Tibial artery (tissue), 4 donors: Measurements from ENCODE around the gene LATS1.

Experiments
- DNase-seq, 2 donors: peaks; one replicate each; pipeline ENCODE4 v3.0.0-alpha.2; 2019
- H3K27ac ChIP-seq, 2 donors: fragments of 200-600 bp; sonication (generic) in 1 of 2; 1 replicate in 1 of 2; 2 replicates in 1 of 2; pipeline ENCODE4 v1.5.1; 2018 to 2019; ENCODE audit warnings: mild to moderate bottlenecking in 1 of 2
- H3K27me3 ChIP-seq, 2 donors: fragments of 200-600 bp; sonication (generic) in 1 of 2; one replicate each; pipeline versions ENCODE4 v1.5.1 to v1.6.0; 2016 to 2019
- H3K36me3 ChIP-seq, 3 donors: fragments of 200-600 bp; sonication (generic) in 2 of 3; one replicate each; pipeline ENCODE4 v1.5.1; 2016 to 2019; ENCODE audit warnings: mild to moderate bottlenecking in 2 of 3
- H3K4me1 ChIP-seq, 4 donors: fragments of 200-600 bp; sonication (generic) in 2 of 4; 1 replicate in 3 of 4; 2 replicates in 1 of 4; pipeline ENCODE4 v1.5.1; 2016 to 2019
- H3K4me3 ChIP-seq, 2 donors: fragments of 200-600 bp; sonication (generic) in 1 of 2; 1 replicate in 1 of 2; 2 replicates in 1 of 2; pipeline ENCODE4 v1.5.1; 2018 to 2019; ENCODE audit warnings: mild to moderate bottlenecking in 2 of 2
- H3K9me3 ChIP-seq, 3 donors: fragments of 200-600 bp; sonication (generic) in 1 of 3; one replicate each; pipeline ENCODE4 v1.5.1; 2016 to 2019
- intact Hi-C: fragments of 100-400 bp; cut with DNase I; formaldehyde crosslinking; loops from one replicate; pipeline ENCODE4 v1.15.0; 2023; ENCODE audit warnings: low total_unique reads
- TF ChIP-seq, protein P1 (sequence below), 2 experiments: fragments of 200-600 bp in 1 of 2; fragments of 450-650 bp in 1 of 2; IDR thresholded peaks; one replicate each; pipeline ENCODE4 v1.5.1; 2017 to 2019; ENCODE audit warnings: antibody characterized with exemption in 2 of 2, mild to moderate bottlenecking in 1 of 2, moderate library complexity in 1 of 2

LATS1 gene

DNA sequence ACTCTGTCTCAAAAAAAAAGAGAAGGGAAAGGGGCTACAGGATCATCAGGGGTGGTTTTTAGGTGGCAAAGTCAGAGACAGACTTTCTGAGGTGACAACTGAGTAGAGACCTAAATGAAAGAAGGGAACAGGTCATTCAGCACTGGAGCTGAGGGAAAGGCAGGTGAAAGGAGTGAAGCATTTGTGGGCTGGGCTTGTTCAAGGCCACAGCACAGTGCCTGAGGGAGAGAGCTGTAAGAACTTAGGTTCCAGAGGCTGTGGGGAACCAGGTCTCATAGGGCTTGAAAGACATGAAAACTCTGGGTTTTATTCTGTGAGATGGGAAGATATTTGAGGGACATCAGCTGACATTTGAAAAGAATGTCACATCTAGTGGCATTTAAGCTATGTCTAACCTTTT lies 90.2 kb downstream of the LATS1 start:
- TF ChIP-seq, protein P1, sequence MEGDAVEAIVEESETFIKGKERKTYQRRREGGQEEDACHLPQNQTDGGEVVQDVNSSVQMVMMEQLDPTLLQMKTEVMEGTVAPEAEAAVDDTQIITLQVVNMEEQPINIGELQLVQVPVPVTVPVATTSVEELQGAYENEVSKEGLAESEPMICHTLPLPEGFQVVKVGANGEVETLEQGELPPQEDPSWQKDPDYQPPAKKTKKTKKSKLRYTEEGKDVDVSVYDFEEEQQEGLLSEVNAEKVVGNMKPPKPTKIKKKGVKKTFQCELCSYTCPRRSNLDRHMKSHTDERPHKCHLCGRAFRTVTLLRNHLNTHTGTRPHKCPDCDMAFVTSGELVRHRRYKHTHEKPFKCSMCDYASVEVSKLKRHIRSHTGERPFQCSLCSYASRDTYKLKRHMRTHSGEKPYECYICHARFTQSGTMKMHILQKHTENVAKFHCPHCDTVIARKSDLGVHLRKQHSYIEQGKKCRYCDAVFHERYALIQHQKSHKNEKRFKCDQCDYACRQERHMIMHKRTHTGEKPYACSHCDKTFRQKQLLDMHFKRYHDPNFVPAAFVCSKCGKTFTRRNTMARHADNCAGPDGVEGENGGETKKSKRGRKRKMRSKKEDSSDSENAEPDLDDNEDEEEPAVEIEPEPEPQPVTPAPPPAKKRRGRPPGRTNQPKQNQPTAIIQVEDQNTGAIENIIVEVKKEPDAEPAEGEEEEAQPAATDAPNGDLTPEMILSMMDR (IDR thresholded peaks at IDR 0.05) = no peak
- Histone ChIP-seq H3K27me3 (no peaks in the 10 kb centered on the region), H3K9me3 (no peaks in the 10 kb centered on the region), H3K36me3 (peaks cover 27 to 40% (median 28%) of the 10 kb centered on the region in 3 donors), H3K4me1 (no peaks in the 10 kb centered on the region), H3K4me3 (no peak overlapping the region), H3K27ac (no peak overlapping the region)
- intact Hi-C loops = no loop called here
- no peak for DNase-seq

DNA sequence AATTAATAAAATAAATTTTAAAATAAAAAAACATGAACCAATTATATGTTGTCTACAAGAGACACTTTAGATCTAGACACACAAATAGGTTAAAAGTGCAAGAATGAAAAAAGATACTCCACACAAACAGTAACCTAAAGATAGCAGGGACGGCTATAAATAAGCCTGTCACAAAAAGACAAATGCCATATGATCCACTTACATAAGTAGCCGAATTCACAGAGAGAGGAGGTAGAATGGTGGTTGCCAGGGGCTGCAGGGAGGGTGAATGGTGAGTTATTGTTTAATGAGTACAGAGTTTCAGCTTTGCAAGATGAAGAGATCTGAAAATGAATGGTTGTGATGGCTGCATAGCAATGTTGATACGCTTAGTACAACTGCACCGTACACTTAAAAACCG lies 102.1 kb downstream of the LATS1 start:
- peaks cover 33 to 39% (median 34%) of the 10 kb centered on the region in 3 donors for H3K36me3 ChIP-seq
- DNase-seq = no peak

DNA sequence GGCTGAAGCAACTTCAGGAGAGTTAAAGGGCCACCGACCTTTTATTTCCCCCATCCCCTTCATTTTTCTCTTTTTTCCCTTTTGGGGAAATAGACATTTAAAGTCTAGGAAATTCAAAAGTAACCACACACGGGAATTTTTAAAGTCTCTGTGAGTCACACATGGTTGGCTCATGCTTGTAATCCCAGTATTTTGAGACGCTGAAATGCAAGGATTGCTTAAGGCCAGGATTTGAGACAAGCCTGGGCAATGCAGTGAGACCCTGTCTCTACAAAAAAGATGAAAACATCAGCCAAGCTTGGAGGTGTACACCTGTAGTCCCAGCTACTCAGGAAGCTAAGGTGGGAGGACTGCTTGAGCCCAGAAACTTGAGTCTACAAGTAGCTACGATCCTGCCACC lies 103.6 kb downstream of the LATS1 start:
- Histone ChIP-seq H3K4me1 (no peaks in the 10 kb centered on the region), H3K9me3 (peaks cover 0 to 5% (median 0%) of the 10 kb centered on the region in 3 donors), H3K36me3 (peaks cover 19 to 27% (median 24%) of the 10 kb centered on the region in 3 donors), H3K27ac (no peak overlapping the region), H3K27me3 (no peaks in the 10 kb centered on the region), H3K4me3 (no peak overlapping the region)
- no peak for DNase-seq
- intact Hi-C loops = no loop called here
- TF ChIP-seq, protein P1 (IDR thresholded peaks at IDR 0.05) = no peak

More for the DNA sequence above, 102.1 kb downstream of the LATS1 start:
- Histone ChIP-seq H3K4me3 (no peak overlapping the region), H3K27me3 (no peaks in the 10 kb centered on the region), H3K27ac (no peak overlapping the region), H3K9me3 (peaks cover 0 to 5% (median 0%) of the 10 kb centered on the region in 3 donors), H3K4me1 (no peaks in the 10 kb centered on the region)
- intact Hi-C loops = no loop called here
- TF ChIP-seq, protein P1 (IDR thresholded peaks at IDR 0.05) = no peak

DNA sequence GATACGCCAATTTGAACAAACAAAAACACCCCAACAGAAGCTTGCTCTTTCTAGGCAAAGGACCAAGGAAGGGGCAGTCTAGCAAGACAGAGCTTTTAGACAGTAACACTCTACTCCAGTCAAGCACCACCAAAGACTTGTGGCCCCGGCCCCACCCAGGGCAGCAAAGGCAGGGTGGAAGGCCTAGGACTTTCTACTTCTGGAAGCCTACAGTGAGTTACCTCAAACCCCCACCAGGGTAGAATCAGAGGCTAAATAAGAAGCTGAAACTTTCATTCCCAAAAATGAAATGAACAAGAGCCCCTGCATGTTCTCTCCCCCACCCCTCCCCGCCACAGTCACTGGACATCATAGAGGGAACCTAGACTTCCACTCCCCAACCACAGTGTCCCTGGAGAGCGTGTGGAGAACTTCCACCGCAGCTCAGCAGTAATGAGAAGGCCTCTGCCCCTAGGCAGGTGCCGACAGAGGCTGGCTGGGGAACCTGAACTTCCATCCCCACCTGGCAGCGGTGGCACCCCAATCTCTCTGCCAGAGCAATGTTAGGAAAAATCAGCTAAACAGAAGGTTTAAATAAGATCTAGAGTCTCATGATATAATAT lies 109.4 kb downstream of the LATS1 start:
- no peak for DNase-seq
- H3K4me1 ChIP-seq = no peaks in the 10 kb centered on the region
- H3K27me3 ChIP-seq = no peaks in the 10 kb centered on the region
- H3K9me3 ChIP-seq = peaks cover 0 to 3% (median 0%) of the 10 kb centered on the region in 3 donors
- H3K27ac ChIP-seq = no peak overlapping the region
- intact Hi-C loops = no loop called here
- H3K4me3 ChIP-seq = no peak overlapping the region
- peaks cover 2 to 17% (median 8%) of the 10 kb centered on the region in 3 donors for H3K36me3 ChIP-seq
- TF ChIP-seq, protein P1 (IDR thresholded peaks at IDR 0.05) = no peak
